ENCODE data around the gene TOM1L2.

Gene TOM1L2

GRCh38 chr17:17845046-17845775 lies 127.0 kb downstream of the TOM1L2 start:
- DNase-seq: no peak

GRCh38 chr17:17844500-17844899 lies 127.7 kb downstream of the TOM1L2 start:
- no peak for DNase-seq

- DNase-seq: no peak
Measured at GRCh38 chr17:17844079-17844478, 128.1 kb downstream of the TOM1L2 start.

- DNase-seq: no peak
Measured at GRCh38 chr17:17843096-17843495, 129.1 kb downstream of the TOM1L2 start.

GRCh38 chr17:17842111-17842876 lies 129.9 kb downstream of the TOM1L2 start:
- no peak for DNase-seq

GRCh38 chr17:17841601-17842025 lies 130.6 kb downstream of the TOM1L2 start:
- no peak for DNase-seq

- DNase-seq: no peak
Measured at GRCh38 chr17:17840751-17841591, 131.2 kb downstream of the TOM1L2 start.

- peak; percentile 72 for DNase-seq
Measured at GRCh38 chr17:17839791-17840707, 132.2 kb downstream of the TOM1L2 start.

GRCh38 chr17:17837966-17838962 lies 133.9 kb downstream of the TOM1L2 start:
- no peak for DNase-seq

GRCh38 chr17:17837380-17837821 lies 134.8 kb downstream of the TOM1L2 start:
- no peak for DNase-seq

- peak; percentile 45 for DNase-seq
Measured at GRCh38 chr17:17836818-17837379, 135.3 kb downstream of the TOM1L2 start, which contains the start of gene SREBF1. TSS of gene SREBF1 (minus strand) at chr17:17836986. CDS start at chr17:17836817, 169 bp downstream.

- peak; percentile 96 for DNase-seq
Measured at GRCh38 chr17:17836250-17836817, 135.9 kb downstream of the TOM1L2 start.

GRCh38 chr17:17835415-17836249 lies 136.6 kb downstream of the TOM1L2 start:
- no peak for DNase-seq

- DNase-seq: no peak
Measured at GRCh38 chr17:17834974-17835373, 137.2 kb downstream of the TOM1L2 start.

GRCh38 chr17:17833658-17834357 lies 138.4 kb downstream of the TOM1L2 start:
- DNase-seq: no peak

GRCh38 chr17:17832032-17832363 lies 140.2 kb downstream of the TOM1L2 start:
- DNase-seq: no peak

- no peak for DNase-seq
Measured at GRCh38 chr17:17831208-17832031, 140.8 kb downstream of the TOM1L2 start.

Data from effector CD4-positive, alpha-beta T cell (primary cell).